GM10266 (cell line): ENCODE measurements around the gene TTYH2.

ENCODE experiments used
- DNase-seq: peaks from one replicate; pipeline ENCODE4 v3.0.0; 2012; ENCODE audit errors: extremely low spot score
- TF ChIP-seq, protein P1 (sequence below): IDR thresholded peaks from 2 replicates; pipeline ENCODE4 v1.5.1; 2012; ENCODE audit warnings: mild to moderate bottlenecking, low read depth; ENCODE audit not compliant: control insufficient read depth, insufficient read depth; ENCODE audit errors: missing control alignments

The TTYH2 gene

GRCh38 chr17:74235911-74236371 is 22.6 kb downstream of the TTYH2 start:
- TF ChIP-seq, protein P1, sequence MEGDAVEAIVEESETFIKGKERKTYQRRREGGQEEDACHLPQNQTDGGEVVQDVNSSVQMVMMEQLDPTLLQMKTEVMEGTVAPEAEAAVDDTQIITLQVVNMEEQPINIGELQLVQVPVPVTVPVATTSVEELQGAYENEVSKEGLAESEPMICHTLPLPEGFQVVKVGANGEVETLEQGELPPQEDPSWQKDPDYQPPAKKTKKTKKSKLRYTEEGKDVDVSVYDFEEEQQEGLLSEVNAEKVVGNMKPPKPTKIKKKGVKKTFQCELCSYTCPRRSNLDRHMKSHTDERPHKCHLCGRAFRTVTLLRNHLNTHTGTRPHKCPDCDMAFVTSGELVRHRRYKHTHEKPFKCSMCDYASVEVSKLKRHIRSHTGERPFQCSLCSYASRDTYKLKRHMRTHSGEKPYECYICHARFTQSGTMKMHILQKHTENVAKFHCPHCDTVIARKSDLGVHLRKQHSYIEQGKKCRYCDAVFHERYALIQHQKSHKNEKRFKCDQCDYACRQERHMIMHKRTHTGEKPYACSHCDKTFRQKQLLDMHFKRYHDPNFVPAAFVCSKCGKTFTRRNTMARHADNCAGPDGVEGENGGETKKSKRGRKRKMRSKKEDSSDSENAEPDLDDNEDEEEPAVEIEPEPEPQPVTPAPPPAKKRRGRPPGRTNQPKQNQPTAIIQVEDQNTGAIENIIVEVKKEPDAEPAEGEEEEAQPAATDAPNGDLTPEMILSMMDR: no peak
- DNase-seq: no peak

GRCh38 chr17:74237321-74237720 is 23.9 kb downstream of the TTYH2 start:
- DNase-seq: no peak
- TF ChIP-seq, protein P1: no peak

DNA sequence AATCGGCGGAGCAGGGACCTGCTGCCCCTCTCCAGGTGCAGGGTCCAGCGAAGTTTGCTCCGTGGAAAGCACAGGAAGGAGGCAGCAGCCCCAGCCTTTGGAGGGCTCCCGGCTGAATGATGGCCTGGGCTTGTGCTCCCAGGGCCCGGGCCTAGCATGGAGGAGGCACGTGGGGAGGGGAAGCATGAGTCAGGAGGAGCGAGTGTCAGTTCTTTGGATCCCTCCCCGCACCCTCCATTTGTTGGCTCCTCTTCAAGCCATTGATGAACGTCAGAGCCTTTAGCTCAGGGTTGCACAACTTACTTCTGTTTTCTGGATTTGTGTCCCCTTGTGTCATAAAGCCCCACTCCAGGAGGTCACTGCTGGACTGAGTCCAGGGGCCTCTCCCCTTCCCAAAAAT is 25.8 kb downstream of the TTYH2 start:
- TF ChIP-seq, protein P1: no peak
- no peak for DNase-seq

- TF ChIP-seq, protein P1: no peak
- DNase-seq: no peak
Observed at GRCh38 chr17:74240618-74241205, 27.3 kb downstream of the TTYH2 start.

GRCh38 chr17:74241431-74241830 is 28.1 kb downstream of the TTYH2 start:
- no peak for DNase-seq

GRCh38 chr17:74241847-74242246 is 28.5 kb downstream of the TTYH2 start:
- TF ChIP-seq, protein P1: no peak
- no peak for DNase-seq

More at GRCh38 chr17:74241431-74241830, 28.1 kb downstream of the TTYH2 start:
- TF ChIP-seq, protein P1: no peak

GRCh38 chr17:74243013-74243755 is 29.8 kb downstream of the TTYH2 start:
- DNase-seq: no peak
- TF ChIP-seq, protein P1: no peak
